Measurements from ENCODE around the gene RNF169. TPM values are rescaled to one million over a fixed set of nuclear protein-coding genes. Genes with fewer than 3 reads are reported as not detected.
"Not testable (repeated sequence)": the region's sequence is repeated elsewhere in the genome, so short reads cannot be mapped to it uniquely, and the experiment has no call there.

Gene RNF169
- total RNA-seq, 1 donor from 2014 or later: 19.5 TPM

GRCh38 chr11:74755395-74755995, 6.8 kb downstream of the RNF169 start:
- no peak overlapping the region for H3K27ac ChIP-seq
- H3K9me3 ChIP-seq: no peaks in the 10 kb centered on the region
- intact Hi-C loops (cut with DNase I): no loop called here
- no peaks in the 10 kb centered on the region for H3K27me3 ChIP-seq
- peaks cover 6 to 19% of the 10 kb centered on the region in 2 donors for H3K4me1 ChIP-seq
- no peaks in the 10 kb centered on the region for H3K36me3 ChIP-seq
- TF ChIP-seq CTCF (IDR thresholded peaks at IDR 0.05): no peak
- DNase-seq (ENCODE audit: low spot score in 2 of 2): no peak
- no peak overlapping the region for H3K4me3 ChIP-seq

- Histone ChIP-seq H3K9me3 (no peaks in the 10 kb centered on the region), H3K27ac (no peak overlapping the region), H3K27me3 (no peaks in the 10 kb centered on the region), H3K4me1 (peaks cover 6 to 19% of the 10 kb centered on the region in 2 donors), H3K4me3 (no peak overlapping the region), H3K36me3 (no peaks in the 10 kb centered on the region)
- no peak for DNase-seq (ENCODE audit: low spot score in 2 of 2)
- intact Hi-C loops (cut with DNase I): no loop called here
- no peak for TF ChIP-seq CTCF (IDR thresholded peaks at IDR 0.05)
These were observed 7.9 kb downstream of the RNF169 start for GRCh38 chr11:74756571-74756970.

GRCh38 chr11:74766905-74767304, 18.3 kb downstream of the RNF169 start:
- Histone ChIP-seq H3K9me3 (no peaks in the 10 kb centered on the region), H3K4me1 (no peaks in the 10 kb centered on the region), H3K4me3 (no peak overlapping the region), H3K36me3 (peaks cover 0 to 5% of the 10 kb centered on the region in 2 donors), H3K27ac (no peak overlapping the region), H3K27me3 (no peaks in the 10 kb centered on the region)
- TF ChIP-seq CTCF (IDR thresholded peaks at IDR 0.05): no peak
- DNase-seq (ENCODE audit: low spot score in 2 of 2): no peak
- intact Hi-C loops (cut with DNase I): no loop called here

DNA sequence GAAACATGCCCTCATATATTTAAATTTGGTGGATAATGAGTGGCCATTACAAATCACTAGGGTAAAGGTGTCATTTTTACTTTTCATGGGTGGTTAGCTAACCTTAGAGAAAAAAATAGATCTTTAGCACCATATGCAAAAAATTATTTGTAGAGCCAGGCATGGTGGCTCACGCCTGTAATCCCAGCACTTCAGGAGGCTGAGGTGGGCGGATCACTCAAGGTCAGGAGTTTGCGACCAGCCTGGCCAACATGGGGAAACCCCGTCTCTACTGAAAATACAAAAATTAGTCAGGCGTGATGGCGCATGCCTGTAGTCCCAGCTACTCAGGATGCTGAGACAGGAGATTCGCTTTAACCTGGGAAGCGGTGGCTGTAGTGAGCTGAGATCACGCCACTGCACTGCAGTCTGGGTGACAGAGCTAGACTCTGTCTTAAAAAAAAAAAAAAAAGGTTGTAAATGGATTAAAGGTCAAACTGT, 19.6 kb downstream of the RNF169 start:
- H3K36me3 ChIP-seq; H3K27ac ChIP-seq; H3K27me3 ChIP-seq; H3K4me3 ChIP-seq; H3K4me1 ChIP-seq; H3K9me3 ChIP-seq; intact Hi-C loops (cut with DNase I); DNase-seq (ENCODE audit: low spot score in 2 of 2): not testable (repeated sequence)

GRCh38 chr11:74769055-74769707, 20.5 kb downstream of the RNF169 start:
- Histone ChIP-seq H3K36me3 (no peaks in the 10 kb centered on the region), H3K4me1 (no peaks in the 10 kb centered on the region), H3K27ac (no peak overlapping the region), H3K27me3 (no peaks in the 10 kb centered on the region), H3K4me3 (no peak overlapping the region), H3K9me3 (no peaks in the 10 kb centered on the region)
- no peak for DNase-seq (ENCODE audit: low spot score in 2 of 2)
- TF ChIP-seq CTCF (IDR thresholded peaks at IDR 0.05): no peak
- intact Hi-C loops (cut with DNase I): no loop called here

DNA sequence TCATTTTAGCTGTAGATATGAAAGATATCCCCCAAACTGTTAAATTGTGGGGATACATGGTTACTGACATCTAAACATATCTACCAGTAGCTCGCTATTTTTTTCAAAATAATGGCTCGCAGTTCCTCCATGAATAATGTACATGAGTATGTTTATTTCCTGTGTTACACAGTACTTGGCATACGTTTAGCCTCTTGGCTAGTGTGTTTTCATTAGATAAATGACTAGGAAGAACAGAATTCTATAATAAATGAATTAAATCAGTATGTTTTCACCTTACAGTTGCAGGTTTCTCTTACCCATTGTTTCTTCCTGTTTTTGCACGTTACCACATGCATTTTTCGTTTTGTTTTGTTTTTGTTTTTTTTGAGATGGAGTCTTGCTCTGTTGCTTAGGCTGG, 21.8 kb downstream of the RNF169 start:
- Histone ChIP-seq H3K4me1 (no peaks in the 10 kb centered on the region), H3K4me3 (no peak overlapping the region), H3K27me3 (no peaks in the 10 kb centered on the region), H3K36me3 (no peaks in the 10 kb centered on the region), H3K9me3 (no peaks in the 10 kb centered on the region), H3K27ac (no peak overlapping the region)
- DNase-seq (ENCODE audit: low spot score in 2 of 2): no peak
- no peak for TF ChIP-seq CTCF (IDR thresholded peaks at IDR 0.05)
- intact Hi-C loops (cut with DNase I): no loop called here

Data from ascending aorta (tissue), 2 donors.